Ascending aorta (tissue), 2 donors: ENCODE data around the gene MRPL12. TPM values are rescaled to one million over a fixed set of nuclear protein-coding genes. Genes with fewer than 3 reads are reported as not detected.

Source experiments
- DNase-seq, 2 donors: peaks; one replicate each; pipeline ENCODE4 v3.0.0-alpha.2; 2019; ENCODE audit warnings: low spot score in 2 of 2
- H3K27ac ChIP-seq, 2 donors: fragments of 200-600 bp; sonication (generic); one replicate each; pipeline ENCODE4 v1.5.1; 2016 to 2017; ENCODE audit warnings: mild to moderate bottlenecking in 1 of 2
- H3K27me3 ChIP-seq: fragments of 200-600 bp; sonication (generic); one replicate; pipeline ENCODE4 v1.5.1; 2017
- H3K36me3 ChIP-seq, 2 donors: fragments of 200-600 bp; sonication (generic); one replicate each; pipeline ENCODE4 v1.5.1; 2016
- H3K4me1 ChIP-seq, 2 donors: fragments of 200-600 bp; sonication (generic); one replicate each; pipeline ENCODE4 v1.5.1; 2016 to 2017; ENCODE audit warnings: mild to moderate bottlenecking in 1 of 2
- H3K4me3 ChIP-seq, 2 donors: fragments of 200-600 bp; sonication (generic); one replicate each; pipeline ENCODE4 v1.5.1; 2016 to 2017; ENCODE audit warnings: mild to moderate bottlenecking in 1 of 2
- H3K9me3 ChIP-seq, 2 donors: fragments of 200-600 bp; sonication (generic); one replicate each; pipeline ENCODE4 v1.5.1; 2016
- intact Hi-C: fragments of 100-400 bp; cut with DNase I; formaldehyde crosslinking; loops from one replicate; pipeline ENCODE4 v1.15.1; 2023
- total RNA-seq: library from RNA; depleted of rRNA; stranded (reverse); fragments of >200 nt; gene quantifications from one replicate; pipeline ENCODE4 v1.1.0, GENCODE V29; 2016
- TF ChIP-seq, protein P1 (sequence below), 3 experiments: fragments of 200-600 bp in 2 of 3; fragments of 450-650 bp in 1 of 3; sonication (generic) in 2 of 3; IDR thresholded peaks; one replicate each; pipeline ENCODE4 v1.5.1; 2016 to 2019; ENCODE audit warnings: antibody characterized with exemption in 3 of 3, mild to moderate bottlenecking in 1 of 3, moderate library complexity in 1 of 3

MRPL12 gene
- total RNA-seq, 1 donor from 2014 or later = 21.8 TPM

DNA sequence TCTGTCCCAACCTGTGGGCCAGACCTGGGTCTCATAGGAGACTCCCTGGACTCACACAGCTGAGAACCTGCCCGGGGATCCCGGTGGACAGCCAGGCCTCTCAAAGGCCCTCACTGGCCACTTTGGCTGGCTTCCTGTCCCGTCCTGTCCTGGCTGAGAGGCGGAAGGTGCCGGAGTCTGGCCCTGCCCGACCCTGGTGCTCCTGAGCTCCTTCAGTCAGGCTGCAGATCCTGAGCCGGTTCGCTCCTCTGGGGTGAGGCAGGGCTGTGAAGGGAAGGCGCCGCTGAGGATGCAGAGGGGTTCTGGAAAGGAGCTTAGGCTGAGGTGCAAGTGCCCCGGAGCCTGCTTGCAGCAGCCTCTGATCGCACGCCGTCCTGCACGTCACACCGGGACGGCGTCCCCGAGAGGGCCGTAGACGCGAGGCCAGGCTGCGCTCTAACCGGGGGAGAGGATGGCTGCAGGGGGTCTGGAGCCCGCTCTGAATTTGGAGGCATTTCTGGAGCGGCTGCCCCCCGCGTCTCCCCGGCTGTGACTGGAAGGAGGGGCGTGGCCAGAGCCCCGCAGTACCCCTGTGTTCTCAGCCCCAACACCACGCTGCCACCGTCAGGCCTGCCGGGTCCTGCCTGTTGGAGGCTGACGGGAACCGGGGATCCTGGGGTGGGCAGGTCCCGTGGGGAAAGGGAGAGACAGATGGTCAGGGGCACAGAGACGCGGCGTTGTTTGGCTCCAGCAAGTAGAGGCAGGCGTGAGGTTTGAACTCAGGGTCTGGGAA, 15.2 kb upstream of the MRPL12 start:
- DNase-seq = no peak
- Histone ChIP-seq H3K27me3 (no peaks in the 10 kb centered on the region), H3K36me3 (peaks cover 70 to 73% of the 10 kb centered on the region in 2 donors), H3K4me3 (no peak overlapping the region), H3K9me3 (no peaks in the 10 kb centered on the region), H3K27ac (no peak overlapping the region), H3K4me1 (peaks cover 14% of the 10 kb centered on the region in 2 donors)
- intact Hi-C loops = no loop called here
- TF ChIP-seq, protein P1, sequence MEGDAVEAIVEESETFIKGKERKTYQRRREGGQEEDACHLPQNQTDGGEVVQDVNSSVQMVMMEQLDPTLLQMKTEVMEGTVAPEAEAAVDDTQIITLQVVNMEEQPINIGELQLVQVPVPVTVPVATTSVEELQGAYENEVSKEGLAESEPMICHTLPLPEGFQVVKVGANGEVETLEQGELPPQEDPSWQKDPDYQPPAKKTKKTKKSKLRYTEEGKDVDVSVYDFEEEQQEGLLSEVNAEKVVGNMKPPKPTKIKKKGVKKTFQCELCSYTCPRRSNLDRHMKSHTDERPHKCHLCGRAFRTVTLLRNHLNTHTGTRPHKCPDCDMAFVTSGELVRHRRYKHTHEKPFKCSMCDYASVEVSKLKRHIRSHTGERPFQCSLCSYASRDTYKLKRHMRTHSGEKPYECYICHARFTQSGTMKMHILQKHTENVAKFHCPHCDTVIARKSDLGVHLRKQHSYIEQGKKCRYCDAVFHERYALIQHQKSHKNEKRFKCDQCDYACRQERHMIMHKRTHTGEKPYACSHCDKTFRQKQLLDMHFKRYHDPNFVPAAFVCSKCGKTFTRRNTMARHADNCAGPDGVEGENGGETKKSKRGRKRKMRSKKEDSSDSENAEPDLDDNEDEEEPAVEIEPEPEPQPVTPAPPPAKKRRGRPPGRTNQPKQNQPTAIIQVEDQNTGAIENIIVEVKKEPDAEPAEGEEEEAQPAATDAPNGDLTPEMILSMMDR (IDR thresholded peaks at IDR 0.05) = no peak

GRCh38 chr17:81688616-81689015, 14.6 kb upstream of the MRPL12 start:
- Histone ChIP-seq H3K27me3 (no peaks in the 10 kb centered on the region), H3K36me3 (peaks cover 76 to 79% of the 10 kb centered on the region in 2 donors), H3K4me3 (no peak overlapping the region), H3K9me3 (no peaks in the 10 kb centered on the region), H3K4me1 (peaks cover 11 to 14% of the 10 kb centered on the region in 2 donors), H3K27ac (no peak overlapping the region)
- DNase-seq = no peak
- TF ChIP-seq, protein P1 (IDR thresholded peaks at IDR 0.05) = no peak
- intact Hi-C loops = no loop called here

GRCh38 chr17:81690066-81690465, 13.1 kb upstream of the MRPL12 start:
- Histone ChIP-seq H3K4me3 (no peak overlapping the region), H3K27ac (no peak overlapping the region), H3K27me3 (no peaks in the 10 kb centered on the region), H3K36me3 (peaks cover 91 to 93% of the 10 kb centered on the region in 2 donors), H3K4me1 (peaks cover 6 to 7% of the 10 kb centered on the region in 2 donors), H3K9me3 (no peaks in the 10 kb centered on the region)
- TF ChIP-seq, protein P1 (IDR thresholded peaks at IDR 0.05) = no peak
- no peak for DNase-seq
- intact Hi-C loops = no loop called here

DNA sequence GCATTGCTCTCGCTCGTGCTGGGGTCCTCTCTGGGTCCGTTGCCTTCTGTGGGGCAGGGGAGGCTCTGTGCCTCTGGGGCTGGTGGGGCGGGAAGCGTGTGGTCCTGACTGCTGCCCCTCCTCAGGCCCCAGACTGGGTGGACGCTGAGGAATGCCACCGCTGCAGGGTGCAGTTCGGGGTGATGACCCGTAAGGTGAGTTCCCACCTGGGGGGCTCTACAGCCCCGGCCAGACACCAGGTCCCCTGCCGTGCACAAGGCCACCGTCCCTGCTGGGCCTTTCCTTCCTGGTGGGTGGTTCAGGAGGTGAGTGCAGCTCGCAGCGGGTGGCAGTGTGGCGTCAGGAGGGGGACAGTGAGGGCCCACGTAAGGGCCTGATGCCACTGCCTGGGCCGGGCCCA, 12.6 kb upstream of the MRPL12 start:
- intact Hi-C loops = no loop called here
- H3K27ac ChIP-seq = no peak overlapping the region
- TF ChIP-seq, protein P1 (IDR thresholded peaks at IDR 0.05) = no peak
- H3K4me3 ChIP-seq = no peak overlapping the region
- no peaks in the 10 kb centered on the region for H3K9me3 ChIP-seq
- no peak for DNase-seq
- peaks cover 1 to 2% of the 10 kb centered on the region in 2 donors for H3K4me1 ChIP-seq
- peaks cover 96 to 98% of the 10 kb centered on the region in 2 donors for H3K36me3 ChIP-seq
- no peaks in the 10 kb centered on the region for H3K27me3 ChIP-seq

GRCh38 chr17:81691196-81691595, 12.0 kb upstream of the MRPL12 start:
- Histone ChIP-seq H3K9me3 (no peaks in the 10 kb centered on the region), H3K4me1 (no peaks in the 10 kb centered on the region), H3K27me3 (no peaks in the 10 kb centered on the region), H3K4me3 (no peak overlapping the region), H3K27ac (no peak overlapping the region), H3K36me3 (peaks cover 99 to 100% of the 10 kb centered on the region in 2 donors)
- no peak for DNase-seq
- TF ChIP-seq, protein P1 (IDR thresholded peaks at IDR 0.05) = no peak
- intact Hi-C loops = no loop called here
